ENCODE data around the gene NXF2.
"Not testable (repeated sequence)": the region's sequence is repeated elsewhere in the genome, so short reads cannot be mapped to it uniquely, and the experiment has no call there.

GRCh38 chrX:102240265-102240664 lies 6.7 kb upstream of the NXF2 start:
- TF ChIP-seq CTCF (conservative IDR thresholded peaks at IDR 0.05); ZFX (IDR thresholded peaks at IDR 0.05): not testable (repeated sequence)

All from C4-2B (cell line).